Adipose tissue (tissue), 3 donors: Measurements from ENCODE around the gene ADARB2. TPM values are rescaled to one million over a fixed set of nuclear protein-coding genes. Genes with fewer than 3 reads are reported as not detected.

ENCODE experiments used
- H3K27ac ChIP-seq: one replicate; pipeline ENCODE4 v1.5.1; 2013; ENCODE audit warnings: low read depth, low read length
- WGBS, 3 donors: extraction: QIAGEN DNeasy Blood & Tissue Kit; methylation state at CpG; one replicate each; pipeline ENCODE4 v1.1.7; 2013; 5-methylcytosine and 5-hydroxymethylcytosine counted together
- polyA plus RNA-seq, 3 donors: library from polyadenylated mRNA; stranded (reverse); fragments of 200-250 nt; gene quantifications; one replicate each; pipeline ENCODE4 v1.2.3, GENCODE V29; 2013
- donor health status: healthy with polysubstance abuse.
- donor health status: Bipolar disorder and iron deficiency.
- donor health status: healthy.

ADARB2 gene
- polyA plus RNA-seq, 3 donors, result 0.31 to 1.9 (median 0.56) TPM

DNA sequence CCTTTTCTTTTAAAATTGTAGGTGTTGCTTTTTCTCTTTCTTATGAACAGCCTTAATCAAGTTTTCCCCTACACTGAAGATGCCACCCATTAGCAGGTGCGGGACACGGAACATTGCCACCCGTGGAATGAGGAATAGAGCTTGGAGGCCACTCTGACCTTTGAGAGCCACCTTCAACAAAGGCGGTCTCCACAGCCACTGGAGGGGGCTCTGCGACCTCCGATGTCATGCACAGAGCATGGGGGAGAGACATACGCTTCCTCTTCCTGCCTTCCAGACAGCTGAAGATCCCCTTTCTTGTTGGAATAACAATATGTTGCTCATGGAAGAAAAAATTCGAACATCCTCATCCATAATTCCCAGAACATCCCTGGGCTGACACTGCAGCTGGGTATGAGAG, 39.1 kb downstream of the ADARB2 start:
- H3K27ac ChIP-seq, result no peak overlapping the region
- WGBS, 3 donors, result 77 to 82% (median 78%) methylated on average over 8 of the region's 8 CpGs

DNA sequence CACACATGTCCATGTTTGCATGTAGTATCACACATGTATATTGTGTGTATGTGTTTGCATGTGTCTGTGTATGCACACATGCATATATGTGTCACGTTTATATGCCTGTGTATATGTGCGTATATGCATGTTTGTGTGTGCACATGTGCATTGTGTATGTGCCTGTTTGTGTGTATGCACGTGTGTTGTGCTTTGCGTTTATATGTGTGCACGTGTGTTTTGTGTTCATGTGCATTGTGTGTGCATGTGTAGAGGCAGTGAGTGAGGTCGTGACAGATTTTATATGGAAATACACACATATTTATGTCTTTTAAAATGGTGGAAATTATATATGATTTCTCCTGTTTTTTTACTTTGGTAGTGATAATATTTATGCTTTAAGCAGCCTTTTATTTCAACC, 41.2 kb downstream of the ADARB2 start:
- H3K27ac ChIP-seq, result no peak overlapping the region
- 81 to 91% (median 87%) methylated on average over 6 of the region's 6 CpGs for WGBS, 3 donors

DNA sequence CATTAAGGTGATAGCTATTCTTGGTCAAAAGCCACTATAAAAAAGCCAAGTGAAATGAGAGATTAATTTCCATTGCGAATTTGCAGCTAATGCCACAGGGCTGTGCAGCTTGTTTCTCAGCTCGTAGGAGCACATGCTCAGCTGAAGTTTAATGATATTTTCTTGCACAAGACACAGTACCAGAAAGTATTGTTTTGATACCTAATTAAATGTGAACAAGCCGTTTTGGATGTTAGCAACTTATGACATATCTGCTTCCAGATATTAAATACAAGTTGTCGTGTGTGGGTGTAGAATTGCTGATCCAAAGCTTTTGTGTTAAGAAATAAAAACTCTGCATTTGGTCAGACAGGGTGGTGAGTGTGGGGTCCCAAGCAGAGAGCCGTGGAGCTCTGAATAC, 47.2 kb downstream of the ADARB2 start:
- WGBS, 3 donors, result 70 to 77% (median 75%) methylated on average over 5 of the region's 5 CpGs
- no peak overlapping the region for H3K27ac ChIP-seq

DNA sequence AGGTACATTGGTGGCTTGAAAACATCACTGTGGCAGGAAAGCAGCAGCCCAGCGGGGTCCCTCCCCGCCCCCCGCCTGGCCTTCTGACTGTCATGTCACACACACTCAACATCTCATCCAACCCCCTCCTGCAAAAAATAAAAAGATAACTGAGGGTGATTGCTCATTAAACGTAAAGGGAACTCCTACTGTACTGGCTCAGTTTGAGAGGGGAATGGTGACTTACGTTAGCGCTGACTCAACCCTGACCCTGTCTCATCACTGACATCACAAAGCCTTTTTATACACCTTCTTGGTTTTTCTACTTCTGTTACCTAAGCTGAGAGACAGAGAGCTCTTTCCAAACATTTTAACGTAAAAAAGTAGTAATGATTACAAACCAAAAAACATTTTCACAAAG, 48.8 kb downstream of the ADARB2 start:
- H3K27ac ChIP-seq, result no peak overlapping the region
- 74 to 78% (median 78%) methylated on average over 7 of the region's 7 CpGs for WGBS, 3 donors

DNA sequence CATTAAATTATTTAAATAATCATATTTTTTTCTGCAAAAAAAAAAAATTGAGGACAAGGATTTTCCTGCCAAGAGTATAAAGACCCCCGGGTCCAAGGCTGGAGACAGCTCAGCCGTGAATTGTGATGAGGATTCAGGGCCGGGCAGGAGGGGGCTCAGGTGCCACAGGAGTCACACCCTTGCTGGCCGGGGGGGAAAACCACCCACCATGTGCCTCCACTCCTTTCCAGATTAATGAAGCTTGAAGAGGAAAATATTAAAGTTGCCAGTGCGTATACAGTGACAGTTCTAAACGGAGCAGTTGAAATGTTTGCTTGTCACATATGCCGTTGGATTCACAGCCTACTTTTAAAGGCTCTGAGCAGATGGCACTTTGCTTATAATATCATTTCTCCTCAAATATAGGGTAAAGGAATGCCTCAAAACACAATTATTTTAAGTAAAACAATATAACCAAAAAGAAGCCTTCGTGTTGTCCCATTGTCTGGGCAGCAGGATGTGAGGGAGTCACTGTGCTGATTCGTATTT, 49.6 kb downstream of the ADARB2 start:
- 71 to 75% (median 74%) methylated on average over 9 of the region's 9 CpGs for WGBS, 3 donors
- no peak overlapping the region for H3K27ac ChIP-seq

DNA sequence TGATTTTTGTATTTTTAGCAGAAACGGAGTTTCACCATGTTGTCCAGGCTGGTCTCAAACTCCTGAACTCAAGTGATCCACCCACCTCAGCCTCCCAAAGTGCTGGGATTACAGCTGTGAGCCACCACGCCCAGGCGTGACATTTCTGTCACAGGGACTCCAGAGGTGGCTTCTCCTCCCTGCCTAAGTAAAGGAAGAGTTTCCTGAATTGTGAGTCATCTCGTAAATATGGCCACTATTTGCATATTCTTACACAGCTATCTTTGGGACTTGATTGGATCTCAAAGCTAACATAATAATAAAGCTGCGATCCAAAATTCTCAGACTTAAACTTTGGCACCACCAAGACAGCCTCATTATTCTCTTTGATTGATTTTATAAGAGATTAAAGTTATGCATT, 50.1 kb downstream of the ADARB2 start:
- 81 to 83% (median 81%) methylated on average over 5 of the region's 5 CpGs for WGBS, 3 donors
- H3K27ac ChIP-seq, result no peak overlapping the region

DNA sequence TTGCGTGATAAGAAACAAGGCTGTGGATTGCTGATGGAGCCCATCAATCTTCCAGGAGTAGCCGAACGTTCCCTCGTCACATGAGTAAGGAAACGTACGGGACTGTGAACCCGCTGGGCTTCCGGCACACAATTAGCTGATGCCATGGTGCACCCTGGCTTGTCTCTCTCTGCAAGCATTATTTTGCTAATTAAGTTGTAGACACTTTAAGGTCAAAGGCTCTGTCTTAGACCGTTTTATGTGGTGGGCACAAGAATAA, 50.9 kb downstream of the ADARB2 start:
- WGBS, 3 donors, result 42 to 69% (median 46%) methylated on average over 9 of the region's 9 CpGs
- H3K27ac ChIP-seq, result no peak overlapping the region

DNA sequence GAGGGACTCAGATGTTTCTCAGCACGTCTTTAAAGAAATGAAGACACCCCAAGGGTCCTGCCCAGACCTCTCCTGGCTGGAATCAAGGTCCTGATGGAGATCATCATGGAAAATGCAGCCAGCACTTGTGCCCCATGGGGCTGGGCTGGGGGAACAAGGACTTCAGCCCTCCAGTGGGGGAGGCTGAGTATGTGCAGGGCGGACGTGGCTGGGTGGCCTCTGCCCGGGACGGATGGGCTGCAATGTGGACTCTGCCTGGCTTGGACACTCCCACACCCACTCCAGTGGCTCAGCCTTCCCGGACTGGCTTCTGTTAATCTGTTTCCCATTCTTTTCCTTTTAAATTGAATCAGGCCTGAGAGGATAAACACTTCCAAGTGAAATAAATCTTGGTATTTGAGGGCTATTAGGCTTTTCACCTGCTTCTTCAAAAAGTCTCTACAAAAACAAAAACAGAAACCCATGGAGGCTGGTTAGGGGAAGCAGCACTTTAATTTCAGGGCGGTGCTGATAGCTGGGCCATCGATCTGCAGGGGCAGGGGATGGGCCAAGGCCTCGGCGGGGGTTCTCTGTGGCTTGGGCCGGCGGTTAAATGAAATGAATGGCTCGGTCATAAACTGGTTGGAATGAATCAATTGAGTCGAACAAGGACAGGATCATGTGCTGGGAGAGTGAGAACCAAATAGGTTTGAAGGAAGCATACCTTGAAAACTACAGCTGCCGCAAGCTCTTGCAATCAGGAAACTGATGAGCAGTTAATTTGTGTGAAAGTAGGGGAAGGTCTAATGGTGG, 51.4 kb downstream of the ADARB2 start:
- H3K27ac ChIP-seq, result no peak overlapping the region
- 45 to 60% (median 45%) methylated on average over 15 of the region's 15 CpGs for WGBS, 3 donors

DNA sequence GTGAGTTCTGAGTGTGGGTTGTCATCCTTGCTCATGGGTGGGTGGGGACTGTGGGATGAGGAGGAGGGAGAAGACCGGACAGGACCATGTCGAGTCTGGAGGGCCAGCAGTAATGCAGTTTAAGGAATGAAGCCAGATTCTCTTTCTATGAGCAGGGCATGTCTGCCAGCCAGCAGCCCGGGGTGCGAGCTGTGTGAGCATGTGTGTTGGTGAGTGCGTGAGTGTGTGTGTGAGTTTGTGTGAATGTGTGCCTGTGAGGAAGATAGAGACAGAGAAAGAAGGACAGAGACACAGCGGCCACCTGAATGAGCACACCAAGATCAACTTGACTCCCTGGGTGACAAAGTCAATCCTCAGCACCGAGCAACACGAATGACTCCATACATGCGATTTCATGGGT, 52.3 kb downstream of the ADARB2 start:
- 94 to 95% (median 94%) methylated on average over 9 of the region's 9 CpGs for WGBS, 3 donors
- no peak overlapping the region for H3K27ac ChIP-seq

DNA sequence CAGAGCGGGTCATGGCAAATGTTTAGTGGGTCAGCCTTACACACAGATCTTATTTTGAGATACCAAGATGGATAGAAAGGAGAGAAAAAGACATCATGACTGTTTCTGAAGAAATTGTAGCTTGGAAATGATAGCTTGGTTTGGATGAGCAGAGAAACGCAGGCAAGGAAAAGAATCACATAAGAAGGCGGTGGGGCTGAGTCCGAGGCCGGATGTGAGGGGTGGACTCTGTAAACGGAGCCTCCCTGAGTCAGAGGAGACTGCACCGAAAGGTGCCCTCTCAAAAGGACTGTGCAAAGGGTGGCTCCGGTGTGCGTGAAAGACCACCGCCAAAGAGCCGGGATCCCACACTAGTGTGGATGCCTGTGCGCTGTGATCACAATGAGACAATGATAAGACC, 53.7 kb downstream of the ADARB2 start:
- WGBS, 3 donors, result 86 to 92% (median 91%) methylated on average over 12 of the region's 12 CpGs
- H3K27ac ChIP-seq, result no peak overlapping the region

DNA sequence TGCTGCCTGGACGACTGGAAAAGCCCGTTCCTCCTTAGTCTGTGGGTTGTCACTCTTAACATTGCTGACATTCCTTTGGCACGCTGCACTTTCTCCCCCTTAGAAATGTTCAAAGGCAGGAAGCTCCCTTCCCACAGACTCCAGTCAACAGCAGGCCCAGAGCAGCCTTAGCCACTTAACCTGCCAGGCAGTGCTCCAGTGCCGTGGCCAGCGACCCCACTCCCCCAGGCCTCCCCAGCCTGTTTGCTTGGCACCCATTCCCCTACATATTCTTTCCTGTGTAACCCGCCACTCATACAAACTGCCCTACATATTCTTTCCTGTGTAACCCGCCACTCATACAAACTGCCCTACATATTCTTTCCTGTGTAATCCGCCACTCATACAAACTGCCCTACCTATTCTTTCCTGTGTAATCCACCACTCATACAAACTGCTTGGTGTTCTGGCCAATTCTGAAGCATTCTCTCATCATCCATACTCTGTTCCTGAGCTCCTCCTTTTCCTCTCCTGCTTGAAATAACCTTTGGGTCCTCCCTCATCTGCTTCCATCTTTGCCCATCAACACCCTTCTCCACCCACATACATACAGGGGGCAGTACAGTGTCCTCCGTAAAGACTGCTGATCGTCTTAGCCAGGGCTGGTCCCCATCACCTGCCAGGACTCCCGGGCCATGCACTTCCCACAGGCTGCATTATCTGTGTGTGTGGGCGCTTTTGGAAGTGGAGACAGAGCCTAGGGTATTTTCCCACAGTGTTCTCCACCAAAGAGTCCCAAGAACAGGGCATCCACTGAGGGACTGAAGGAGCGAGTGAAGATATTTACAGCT, 57.3 kb downstream of the ADARB2 start:
- WGBS, 3 donors, result 51 to 57% (median 53%) methylated on average over 13 of the region's 13 CpGs
- H3K27ac ChIP-seq, result no peak overlapping the region

DNA sequence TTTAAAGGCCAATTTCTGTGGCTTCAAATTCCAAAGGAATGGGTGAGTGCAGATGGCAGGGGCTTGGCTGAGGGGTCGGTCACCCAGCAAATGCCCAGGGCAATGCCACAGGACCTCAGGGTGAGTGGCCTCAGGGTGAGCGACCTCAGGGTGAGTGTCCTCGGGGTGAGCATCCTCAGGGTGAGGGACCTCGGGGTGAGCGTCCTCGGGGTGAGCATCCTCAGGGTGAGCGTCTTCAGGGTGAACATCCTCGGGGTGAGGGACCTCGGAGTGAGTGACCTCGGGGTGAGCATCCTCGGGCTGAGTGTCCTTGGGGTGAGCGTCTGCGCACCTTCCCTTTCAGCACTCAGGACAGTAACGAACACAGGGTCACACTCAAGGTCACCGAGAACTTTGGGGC, 59.2 kb downstream of the ADARB2 start:
- no peak overlapping the region for H3K27ac ChIP-seq
- 71 to 88% (median 87%) methylated on average over 15 of the region's 15 CpGs for WGBS, 3 donors

DNA sequence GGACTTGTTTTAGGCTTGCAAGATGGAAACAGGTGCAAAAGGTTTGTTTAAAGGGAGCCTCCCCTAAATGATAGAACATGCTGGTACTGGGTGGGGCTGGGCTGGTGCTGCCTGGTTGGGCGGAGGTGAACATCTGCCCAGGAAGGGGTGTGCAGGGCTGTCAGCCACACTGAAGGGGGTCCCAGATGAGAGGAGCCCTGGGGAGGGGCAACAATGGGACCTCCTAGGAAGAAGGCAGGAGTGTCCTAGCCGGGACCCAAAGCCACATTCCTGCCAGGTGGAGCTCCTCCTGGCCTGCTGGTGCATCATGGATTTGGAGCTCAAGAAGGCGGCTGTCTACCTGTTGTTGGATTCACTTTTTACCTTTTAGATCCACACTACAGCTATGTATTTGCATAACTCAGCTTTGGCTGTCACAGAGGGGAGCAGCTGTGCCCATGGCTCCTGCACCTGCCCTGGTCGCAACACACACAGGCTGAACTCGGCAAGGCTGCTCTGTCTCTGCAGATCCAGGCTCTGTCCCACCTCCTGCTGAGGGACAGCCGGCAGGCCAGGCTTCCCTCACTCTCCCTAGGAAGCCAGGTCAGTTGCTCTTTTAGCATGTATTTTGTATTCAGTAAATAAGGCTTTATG, 59.9 kb downstream of the ADARB2 start:
- H3K27ac ChIP-seq, result no peak overlapping the region
- 46 to 69% (median 67%) methylated on average over 6 of the region's 6 CpGs for WGBS, 3 donors

DNA sequence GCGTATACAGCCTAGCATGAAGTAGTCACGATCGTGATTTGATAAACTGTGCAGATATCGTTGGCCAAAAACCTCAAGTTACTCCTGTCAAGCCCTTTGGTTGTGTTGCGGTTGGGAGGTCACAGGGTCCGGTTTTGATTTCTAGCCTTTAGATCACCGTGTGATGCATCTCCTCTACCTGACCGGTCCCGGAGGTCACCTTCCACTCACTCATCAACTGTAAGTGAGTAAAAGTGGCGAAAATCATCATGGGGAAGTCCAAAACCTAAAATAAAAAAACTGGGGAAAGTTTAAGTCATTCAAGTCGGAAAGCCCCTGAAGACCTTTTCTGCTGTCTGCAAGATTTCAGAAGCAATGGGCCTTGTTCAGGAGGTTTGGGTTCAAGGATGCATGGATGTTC, 62.8 kb downstream of the ADARB2 start:
- 86 to 90% (median 90%) methylated on average over 11 of the region's 11 CpGs for WGBS, 3 donors
- H3K27ac ChIP-seq, result no peak overlapping the region

DNA sequence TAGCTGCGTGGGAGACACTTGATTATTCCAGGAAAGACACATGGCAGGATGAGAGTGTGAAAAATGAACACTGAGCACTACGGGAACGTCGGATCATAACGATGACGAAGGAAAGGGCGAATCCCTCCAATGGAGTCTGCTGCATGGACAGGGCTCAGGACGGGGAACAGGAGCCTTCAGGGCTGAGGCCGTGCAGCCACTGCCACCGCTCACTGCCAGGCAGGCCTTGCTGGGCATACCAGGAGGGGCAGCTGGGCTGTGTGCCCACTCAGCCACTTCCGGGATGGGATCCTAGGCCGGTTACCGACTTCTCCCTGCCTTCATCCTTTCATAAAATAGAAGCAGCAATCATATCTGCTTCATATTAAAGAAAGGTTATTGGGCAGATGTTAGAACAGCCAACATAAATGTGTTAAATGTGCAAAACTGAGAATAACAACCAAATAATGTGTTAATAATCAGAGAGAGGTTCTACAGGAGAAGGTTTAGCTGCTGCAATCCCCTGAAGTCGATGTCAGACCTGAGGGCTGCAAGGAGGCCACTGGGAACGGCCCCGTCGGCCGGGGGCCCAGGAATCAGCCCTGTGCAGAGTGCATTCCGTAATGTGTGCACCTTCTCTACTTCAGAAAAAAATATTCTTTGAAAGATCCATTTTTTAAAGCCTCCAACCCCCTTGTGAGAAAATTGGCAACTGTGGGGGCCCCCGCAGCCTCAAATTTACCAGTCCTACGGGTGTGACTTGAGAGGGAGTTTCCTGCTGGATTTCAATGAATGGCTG, 63.6 kb downstream of the ADARB2 start:
- 83 to 86% (median 85%) methylated on average over 21 of the region's 21 CpGs for WGBS, 3 donors
- no peak overlapping the region for H3K27ac ChIP-seq

DNA sequence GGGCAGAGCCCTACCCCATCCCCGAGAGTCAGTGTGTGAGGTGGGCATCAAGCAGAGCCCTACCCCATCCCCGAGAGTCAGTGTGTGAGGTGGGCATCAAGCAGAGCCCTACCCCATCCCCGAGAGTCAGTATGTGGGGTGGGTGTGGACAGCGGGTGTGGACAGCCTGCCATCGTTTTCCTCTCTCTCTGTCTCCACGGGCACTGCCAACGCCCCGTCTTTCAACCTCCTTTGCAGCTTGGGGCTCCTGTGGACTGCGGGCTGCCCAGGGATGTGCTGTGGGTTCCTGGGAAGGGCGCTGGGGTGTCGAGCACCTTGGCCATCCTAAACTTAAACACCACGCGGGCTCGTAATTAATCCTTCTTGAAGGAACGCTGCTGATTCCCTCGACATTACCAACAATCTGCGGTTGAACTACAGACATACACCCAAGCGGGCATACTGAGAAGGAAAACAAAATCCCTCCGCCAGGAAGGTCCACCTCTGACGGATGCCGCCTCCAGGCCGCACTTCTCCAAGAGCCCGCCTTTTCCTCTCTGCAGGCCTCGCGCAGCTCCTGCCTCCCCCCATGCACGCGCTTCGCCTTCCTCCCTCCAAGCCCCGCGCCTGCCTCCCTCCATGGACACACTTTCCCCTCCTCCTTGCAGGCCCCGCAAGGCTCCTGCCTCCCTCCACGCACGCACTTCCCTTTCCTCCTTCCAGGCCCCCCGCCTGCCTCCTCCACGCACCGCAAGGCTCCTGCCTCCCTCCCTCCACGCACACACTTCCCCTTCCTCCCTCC, 65.1 kb downstream of the ADARB2 start:
- 79 to 84% (median 82%) methylated on average over 37 of the region's 37 CpGs for WGBS, 3 donors
- no peak overlapping the region for H3K27ac ChIP-seq

DNA sequence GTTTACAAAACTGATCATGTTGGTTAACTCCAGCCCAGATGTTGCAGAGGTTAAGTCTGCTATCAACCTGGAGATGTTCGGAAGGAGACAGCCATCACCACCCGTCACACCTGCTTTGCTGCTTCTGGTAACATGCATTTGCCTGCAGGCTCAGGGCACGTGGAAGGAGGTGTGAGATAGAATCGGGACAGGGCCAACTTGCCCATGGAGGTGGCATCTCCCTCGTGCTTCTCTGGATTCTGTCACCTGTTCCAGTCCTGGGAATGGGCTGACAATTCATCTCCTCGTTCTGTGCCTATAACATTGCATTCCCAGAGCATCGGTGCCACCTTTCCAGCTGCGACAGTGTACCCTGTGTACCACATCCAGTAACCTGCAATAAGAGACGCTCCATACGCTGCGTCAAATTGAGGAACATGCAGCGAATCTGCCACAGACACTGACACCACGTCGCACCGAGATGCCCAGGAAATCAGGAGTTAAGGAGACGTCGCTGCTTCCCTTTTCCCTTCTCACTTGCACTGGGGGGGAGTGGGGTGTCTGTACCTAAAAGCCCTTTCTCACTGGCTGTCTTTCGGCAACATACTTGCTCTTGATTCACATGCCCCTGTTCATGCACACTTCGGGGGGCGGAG, 65.8 kb downstream of the ADARB2 start:
- no peak overlapping the region for H3K27ac ChIP-seq
- 83 to 86% (median 84%) methylated on average over 20 of the region's 20 CpGs for WGBS, 3 donors
